ENCODE measurements around the gene TBATA. TPM values are rescaled to one million over a fixed set of nuclear protein-coding genes. Genes with fewer than 3 reads are reported as not detected.

TBATA gene
- total RNA-seq, 1 experiment from 2014 or later, result not detected

- Histone ChIP-seq H3K27me3 (ENCODE audit: low read length) (no peaks in the 10 kb centered on the region), H3K9ac (ENCODE audit: low read length) (peak overlapping the region; percentile 12; the same call in 1 of the 2 replicates), H3F3A (ENCODE audit: low read length, unreplicated experiment) (peaks cover 21% of the 10 kb centered on the region), H3K9me3 (ENCODE audit: low read length) (no peaks in the 10 kb centered on the region), H3K4me2 (ENCODE audit: low read length) (peak overlapping the region; percentile 45), H3K9me2 (replicated peaks; ENCODE audit: low read length) (no peaks in the 10 kb centered on the region), H3K36me3 (ENCODE audit: low read depth, low read length) (no peaks in the 10 kb centered on the region), H4K20me1 (ENCODE audit: low read length) (no peaks in the 10 kb centered on the region), H3K4me3 (ENCODE audit: low read length) (no peak overlapping the region), H2AFZ (ENCODE audit: low read length) (no peak overlapping the region), H3K4me1 (ENCODE audit: insufficient read depth, low read length) (peaks cover 58% of the 10 kb centered on the region), H3K79me2 (ENCODE audit: low read length) (no peaks in the 10 kb centered on the region), H3K27ac (ENCODE audit: low read length) (peak overlapping the region; percentile 77)
- no TSS peak for BruUV-seq (replicated peaks)
- ATAC-seq (peak; percentile 86), DNase-seq (peak; percentile 98)
- intact Hi-C loops (cut with micrococcal nuclease), result no loop called here
- ChIA-PET POLR2A (ENCODE audit: unreplicated experiment) (no interaction called here), CTCF (interaction anchor here (0.6 kb wide), 1 partner anchor 348 kb away, joined by 3 read pairs; no protein-coding TSS in a partner anchor)
- TF ChIP-seq EZH2 (IDR thresholded peaks at IDR 0.05; ENCODE audit: low read length, unreplicated experiment), result no peak
- TF ChIP-seq CTCF (conservative IDR thresholded peaks at IDR 0.05; ENCODE audit: low read depth, low read length), result no peak
- TF ChIP-seq EZH2phosphoT487 (IDR thresholded peaks at IDR 0.05; ENCODE audit: borderline replicate concordance, low read length), result no peak
Measured at GRCh38 chr10:70804421-70804808, 19.2 kb upstream of the TBATA start.

GRCh38 chr10:70803775-70804420, 18.7 kb upstream of the TBATA start:
- Histone ChIP-seq H3K9me2 (replicated peaks; ENCODE audit: low read length) (no peaks in the 10 kb centered on the region), H3K4me2 (ENCODE audit: low read length) (peak overlapping the region; percentile 45), H3K4me1 (ENCODE audit: insufficient read depth, low read length) (peaks cover 53% of the 10 kb centered on the region), H2AFZ (ENCODE audit: low read length) (no peak overlapping the region), H3K36me3 (ENCODE audit: low read depth, low read length) (no peaks in the 10 kb centered on the region), H3K9ac (ENCODE audit: low read length) (peak overlapping the region; percentile 12; the same call in 1 of the 2 replicates), H3F3A (ENCODE audit: low read length, unreplicated experiment) (peaks cover 21% of the 10 kb centered on the region), H3K27ac (ENCODE audit: low read length) (peak overlapping the region; percentile 77), H4K20me1 (ENCODE audit: low read length) (no peaks in the 10 kb centered on the region), H3K27me3 (ENCODE audit: low read length) (no peaks in the 10 kb centered on the region), H3K79me2 (ENCODE audit: low read length) (no peaks in the 10 kb centered on the region), H3K9me3 (ENCODE audit: low read length) (no peaks in the 10 kb centered on the region), H3K4me3 (ENCODE audit: low read length) (0 out of 2 replicates have a peak overlapping the region, but pooled peaks have one; percentile 4)
- ChIA-PET POLR2A (ENCODE audit: unreplicated experiment) (no interaction called here), CTCF (no interaction called here)
- ATAC-seq, result peak; percentile 39
- DNase-seq, result peak; percentile 87
- no peak for TF ChIP-seq EZH2 (IDR thresholded peaks at IDR 0.05; ENCODE audit: low read length, unreplicated experiment)
- no peak for TF ChIP-seq EZH2phosphoT487 (IDR thresholded peaks at IDR 0.05; ENCODE audit: borderline replicate concordance, low read length)
- no peak for TF ChIP-seq CTCF (conservative IDR thresholded peaks at IDR 0.05; ENCODE audit: low read depth, low read length)
- no TSS peak for BruUV-seq (replicated peaks)
- intact Hi-C loops (cut with micrococcal nuclease), result no loop called here

- H3F3A ChIP-seq (ENCODE audit: low read length, unreplicated experiment), result peaks cover 17% of the 10 kb centered on the region
- no peak overlapping the region for H3K4me3 ChIP-seq (ENCODE audit: low read length)
- no peak overlapping the region for H3K9ac ChIP-seq (ENCODE audit: low read length)
- H3K36me3 ChIP-seq (ENCODE audit: low read depth, low read length), result no peaks in the 10 kb centered on the region
- H3K79me2 ChIP-seq (ENCODE audit: low read length), result no peaks in the 10 kb centered on the region
- no peaks in the 10 kb centered on the region for H3K9me2 ChIP-seq (replicated peaks; ENCODE audit: low read length)
- H3K9me3 ChIP-seq (ENCODE audit: low read length), result no peaks in the 10 kb centered on the region
- no peak for ATAC-seq
- TF ChIP-seq CTCF (conservative IDR thresholded peaks at IDR 0.05; ENCODE audit: low read depth, low read length) (no peak), EZH2phosphoT487 (IDR thresholded peaks at IDR 0.05; ENCODE audit: borderline replicate concordance, low read length) (no peak), EZH2 (IDR thresholded peaks at IDR 0.05; ENCODE audit: low read length, unreplicated experiment) (no peak)
- no peaks in the 10 kb centered on the region for H4K20me1 ChIP-seq (ENCODE audit: low read length)
- H3K27me3 ChIP-seq (ENCODE audit: low read length), result no peaks in the 10 kb centered on the region
- no peak overlapping the region for H3K27ac ChIP-seq (ENCODE audit: low read length)
- POLR2A ChIA-PET (ENCODE audit: unreplicated experiment), result no interaction called here
- intact Hi-C loops (cut with micrococcal nuclease), result no loop called here
- H2AFZ ChIP-seq (ENCODE audit: low read length), result no peak overlapping the region
- no peak for DNase-seq
- BruUV-seq (replicated peaks), result no TSS peak
- peaks cover 35% of the 10 kb centered on the region for H3K4me1 ChIP-seq (ENCODE audit: insufficient read depth, low read length)
- no peak overlapping the region for H3K4me2 ChIP-seq (ENCODE audit: low read length)
- CTCF ChIA-PET, result no interaction called here
Measured at GRCh38 chr10:70801854-70802253, 16.7 kb upstream of the TBATA start.

All from PC-3 (cell line).